Transverse colon (tissue), 3 donors: ENCODE data around the gene GCNT3.

Experiments used
- EP300 ChIP-seq: sonication (generic); formaldehyde crosslinking; IDR thresholded peaks from one replicate; pipeline ENCODE4 v1.6.1; 2017; ENCODE audit warnings: antibody characterized with exemption, low read depth
- TF ChIP-seq, protein P1 (sequence below), 5 experiments: fragments of 200-600 bp in 3 of 5; fragments of 450-650 bp in 2 of 5; sonication (generic) in 3 of 5; IDR thresholded peaks; 1 replicate in 2 of 5; 2 replicates in 3 of 5; pipeline ENCODE4 v1.5.1; 2016 to 2017; ENCODE audit warnings: antibody characterized with exemption in 5 of 5, inconsistent platforms in 3 of 5, mild to moderate bottlenecking in 2 of 5, moderate library complexity in 1 of 5

DNA sequence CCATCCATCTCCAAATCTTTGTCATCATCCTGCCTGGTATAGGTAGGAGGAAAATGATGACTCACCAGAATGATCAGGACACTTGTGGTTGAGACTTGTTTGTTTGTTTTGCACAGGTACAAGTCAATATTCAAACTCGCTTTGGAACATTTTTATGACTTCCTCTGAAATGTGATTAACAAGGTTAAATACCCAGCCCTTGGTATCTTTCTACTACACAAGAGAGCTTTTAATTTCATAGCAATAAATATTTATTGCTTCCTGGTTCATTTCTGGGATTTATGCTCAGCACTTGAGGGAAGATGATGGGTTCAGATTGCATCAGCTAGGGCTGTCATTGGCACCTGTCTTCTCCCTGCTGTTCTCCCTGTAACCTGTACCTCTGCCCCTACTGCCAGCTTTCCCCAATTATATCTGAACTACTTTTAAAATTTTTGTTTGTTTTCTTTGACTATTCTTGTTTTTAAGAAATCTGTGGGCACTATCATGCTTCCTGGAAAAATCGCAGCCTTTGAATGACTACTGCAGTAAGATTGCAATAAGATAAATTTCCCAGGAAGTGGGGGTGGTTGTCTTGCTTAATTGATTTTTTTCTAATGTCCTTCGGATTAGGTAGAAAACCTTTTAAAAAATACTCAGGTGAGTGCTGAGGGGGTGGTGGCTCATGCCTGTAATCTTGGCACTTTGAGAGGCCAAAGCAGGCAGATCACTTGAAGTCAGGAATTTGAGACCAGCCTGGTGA is 24.3 kb upstream of the GCNT3 start:
- TF ChIP-seq, protein P1, sequence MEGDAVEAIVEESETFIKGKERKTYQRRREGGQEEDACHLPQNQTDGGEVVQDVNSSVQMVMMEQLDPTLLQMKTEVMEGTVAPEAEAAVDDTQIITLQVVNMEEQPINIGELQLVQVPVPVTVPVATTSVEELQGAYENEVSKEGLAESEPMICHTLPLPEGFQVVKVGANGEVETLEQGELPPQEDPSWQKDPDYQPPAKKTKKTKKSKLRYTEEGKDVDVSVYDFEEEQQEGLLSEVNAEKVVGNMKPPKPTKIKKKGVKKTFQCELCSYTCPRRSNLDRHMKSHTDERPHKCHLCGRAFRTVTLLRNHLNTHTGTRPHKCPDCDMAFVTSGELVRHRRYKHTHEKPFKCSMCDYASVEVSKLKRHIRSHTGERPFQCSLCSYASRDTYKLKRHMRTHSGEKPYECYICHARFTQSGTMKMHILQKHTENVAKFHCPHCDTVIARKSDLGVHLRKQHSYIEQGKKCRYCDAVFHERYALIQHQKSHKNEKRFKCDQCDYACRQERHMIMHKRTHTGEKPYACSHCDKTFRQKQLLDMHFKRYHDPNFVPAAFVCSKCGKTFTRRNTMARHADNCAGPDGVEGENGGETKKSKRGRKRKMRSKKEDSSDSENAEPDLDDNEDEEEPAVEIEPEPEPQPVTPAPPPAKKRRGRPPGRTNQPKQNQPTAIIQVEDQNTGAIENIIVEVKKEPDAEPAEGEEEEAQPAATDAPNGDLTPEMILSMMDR (IDR thresholded peaks at IDR 0.05), result no peak
- TF ChIP-seq EP300, result no peak
